ENCODE results near the gene CAPN2. TPM values are rescaled to one million over a fixed set of nuclear protein-coding genes. Genes with fewer than 3 reads are reported as not detected.

The CAPN2 gene
- total RNA-seq, 1 donor from 2014 or later: 391 TPM

- Histone ChIP-seq H3K79me2 (ENCODE audit: insufficient read depth, low read length) (peaks cover 53% of the 10 kb centered on the region), H3K36me3 (ENCODE audit: insufficient read depth, low read length) (peaks cover 74% of the 10 kb centered on the region), H3K9me3 (ENCODE audit: insufficient read depth, low read depth, low read length) (no peaks in the 10 kb centered on the region), H3K27me3 (ENCODE audit: insufficient read depth, low read length) (no peaks in the 10 kb centered on the region), H3K4me3 (ENCODE audit: insufficient read depth, low read depth, low read length) (no peak overlapping the region), H3K4me2 (ENCODE audit: low read length) (peak overlapping the region; percentile 76), H3K4me1 (ENCODE audit: insufficient read depth, low read length) (peaks cover 34% of the 10 kb centered on the region), H3K27ac (ENCODE audit: low read depth, low read length) (peak overlapping the region; percentile 64), H2AFZ (ENCODE audit: low read depth, low read length) (no peak overlapping the region), H3K9ac (ENCODE audit: low read length) (peak overlapping the region; percentile 61), H4K20me1 (ENCODE audit: insufficient read depth, low read length) (peaks cover 64% of the 10 kb centered on the region)
- Mint-ChIP-seq H3K27ac (ENCODE audit: unreplicated experiment) (peak overlapping the region; percentile 72), H3K4me1 (ENCODE audit: low read depth, unreplicated experiment) (peaks cover 25% of the 10 kb centered on the region), H3K9me3 (ENCODE audit: unreplicated experiment) (no peaks in the 10 kb centered on the region), H3K27me3 (ENCODE audit: low read depth, unreplicated experiment) (no peaks in the 10 kb centered on the region), H3K4me3 (ENCODE audit: unreplicated experiment) (no peak overlapping the region), H3K36me3 (ENCODE audit: low read depth, unreplicated experiment) (peaks cover 44% of the 10 kb centered on the region)
- peak; percentile 47 for DNase-seq (ENCODE audit: low read depth)
- peak; percentile 74 for FAIRE-seq
- TF ChIP-seq, protein P1, sequence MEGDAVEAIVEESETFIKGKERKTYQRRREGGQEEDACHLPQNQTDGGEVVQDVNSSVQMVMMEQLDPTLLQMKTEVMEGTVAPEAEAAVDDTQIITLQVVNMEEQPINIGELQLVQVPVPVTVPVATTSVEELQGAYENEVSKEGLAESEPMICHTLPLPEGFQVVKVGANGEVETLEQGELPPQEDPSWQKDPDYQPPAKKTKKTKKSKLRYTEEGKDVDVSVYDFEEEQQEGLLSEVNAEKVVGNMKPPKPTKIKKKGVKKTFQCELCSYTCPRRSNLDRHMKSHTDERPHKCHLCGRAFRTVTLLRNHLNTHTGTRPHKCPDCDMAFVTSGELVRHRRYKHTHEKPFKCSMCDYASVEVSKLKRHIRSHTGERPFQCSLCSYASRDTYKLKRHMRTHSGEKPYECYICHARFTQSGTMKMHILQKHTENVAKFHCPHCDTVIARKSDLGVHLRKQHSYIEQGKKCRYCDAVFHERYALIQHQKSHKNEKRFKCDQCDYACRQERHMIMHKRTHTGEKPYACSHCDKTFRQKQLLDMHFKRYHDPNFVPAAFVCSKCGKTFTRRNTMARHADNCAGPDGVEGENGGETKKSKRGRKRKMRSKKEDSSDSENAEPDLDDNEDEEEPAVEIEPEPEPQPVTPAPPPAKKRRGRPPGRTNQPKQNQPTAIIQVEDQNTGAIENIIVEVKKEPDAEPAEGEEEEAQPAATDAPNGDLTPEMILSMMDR (IDR thresholded peaks at IDR 0.05; ENCODE audit: insufficient read depth, low read depth, low read length): no peak
- no peak for TF ChIP-seq EZH2 (IDR thresholded peaks at IDR 0.05; ENCODE audit: insufficient read depth, low read length)
Observed at GRCh38 chr1:223748405-223748772, 36.0 kb downstream of the CAPN2 start.

DNA sequence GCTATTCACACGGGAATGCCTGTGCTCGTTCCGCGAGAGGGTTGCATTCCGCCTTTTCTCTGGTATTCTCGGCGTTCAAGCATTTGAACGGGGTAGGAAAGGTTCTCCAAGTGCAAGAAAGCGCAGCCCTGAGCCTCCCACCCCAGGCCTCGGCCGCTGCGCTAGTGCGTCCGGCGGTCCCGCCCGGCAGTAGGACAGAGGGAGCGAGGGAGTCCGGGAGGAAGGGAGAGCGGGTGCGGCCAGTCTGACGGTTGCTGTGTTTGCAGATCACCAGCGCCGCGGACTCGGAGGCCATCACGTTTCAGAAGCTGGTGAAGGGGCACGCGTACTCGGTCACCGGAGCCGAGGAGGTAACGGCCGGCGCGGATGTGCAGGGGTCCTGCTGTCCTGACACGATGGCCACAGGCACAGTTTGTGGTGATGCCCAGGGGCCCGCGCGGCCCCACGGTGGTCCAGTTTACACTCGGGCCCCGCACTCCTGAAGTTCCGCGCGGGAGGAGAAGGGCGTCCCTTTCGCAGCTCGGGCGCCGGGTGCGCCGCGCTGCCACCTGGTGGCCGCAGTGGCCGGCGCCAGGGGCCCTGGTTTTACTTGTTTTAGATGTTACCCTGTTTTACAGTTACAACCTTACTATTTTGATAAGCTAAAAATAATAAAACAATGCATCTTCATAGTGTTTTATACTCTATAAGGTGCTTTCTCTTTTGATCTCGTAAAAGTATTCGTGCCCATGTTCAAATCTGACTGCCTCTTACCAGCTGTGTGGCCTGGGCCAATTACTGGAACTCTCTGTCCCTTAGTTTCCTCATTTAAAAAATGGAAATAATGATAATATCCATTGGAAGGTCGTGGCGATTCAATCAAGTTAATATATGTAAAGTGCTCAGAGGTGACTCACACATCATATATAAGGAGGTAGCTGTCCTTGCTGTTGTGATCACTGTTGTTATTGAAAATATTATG lies 36.7 kb downstream of the CAPN2 start:
- no peaks in the 10 kb centered on the region for H3K27me3 Mint-ChIP-seq (ENCODE audit: low read depth, unreplicated experiment)
- H3K9me3 Mint-ChIP-seq (ENCODE audit: unreplicated experiment): no peaks in the 10 kb centered on the region
- Histone ChIP-seq H3K27me3 (ENCODE audit: insufficient read depth, low read length) (no peaks in the 10 kb centered on the region), H3K27ac (ENCODE audit: low read depth, low read length) (peak overlapping the region; percentile 64), H4K20me1 (ENCODE audit: insufficient read depth, low read length) (peaks cover 61% of the 10 kb centered on the region), H3K79me2 (ENCODE audit: insufficient read depth, low read length) (peaks cover 47% of the 10 kb centered on the region), H3K4me3 (ENCODE audit: insufficient read depth, low read depth, low read length) (no peak overlapping the region), H3K9me3 (ENCODE audit: insufficient read depth, low read depth, low read length) (no peaks in the 10 kb centered on the region), H2AFZ (ENCODE audit: low read depth, low read length) (no peak overlapping the region), H3K4me2 (ENCODE audit: low read length) (peak overlapping the region; percentile 76), H3K9ac (ENCODE audit: low read length) (peak overlapping the region; percentile 61), H3K36me3 (ENCODE audit: insufficient read depth, low read length) (peaks cover 75% of the 10 kb centered on the region), H3K4me1 (ENCODE audit: insufficient read depth, low read length) (peaks cover 34% of the 10 kb centered on the region)
- DNase-seq (ENCODE audit: low read depth) (peak; percentile 21), FAIRE-seq (no peak)
- peak overlapping the region; percentile 72 for H3K27ac Mint-ChIP-seq (ENCODE audit: unreplicated experiment)
- TF ChIP-seq, protein P1 (IDR thresholded peaks at IDR 0.05; ENCODE audit: insufficient read depth, low read depth, low read length): peak; percentile 86
- no peak for TF ChIP-seq EZH2 (IDR thresholded peaks at IDR 0.05; ENCODE audit: insufficient read depth, low read length)
- peaks cover 42% of the 10 kb centered on the region for H3K36me3 Mint-ChIP-seq (ENCODE audit: low read depth, unreplicated experiment)
- peak overlapping the region; percentile 35 for H3K4me3 Mint-ChIP-seq (ENCODE audit: unreplicated experiment)
- H3K4me1 Mint-ChIP-seq (ENCODE audit: low read depth, unreplicated experiment): peaks cover 19% of the 10 kb centered on the region

All from astrocyte (in vitro differentiated cells and primary cell).